Activated effector memory CD4-positive, alpha-beta T cell treated with anti-CD3 and anti-CD28 coated beads, Interleukin-2, amount 50 U/mL, for 16 hours (primary cell): ENCODE results near the gene PDCD7.
"Not testable (repeated sequence)": the region's sequence is repeated elsewhere in the genome, so short reads cannot be mapped to it uniquely, and the experiment has no call there.

ENCODE experiments used
- DNase-seq: peaks from one replicate; pipeline ENCODE4 v3.0.0-alpha.2; 2020

PDCD7 gene

DNA sequence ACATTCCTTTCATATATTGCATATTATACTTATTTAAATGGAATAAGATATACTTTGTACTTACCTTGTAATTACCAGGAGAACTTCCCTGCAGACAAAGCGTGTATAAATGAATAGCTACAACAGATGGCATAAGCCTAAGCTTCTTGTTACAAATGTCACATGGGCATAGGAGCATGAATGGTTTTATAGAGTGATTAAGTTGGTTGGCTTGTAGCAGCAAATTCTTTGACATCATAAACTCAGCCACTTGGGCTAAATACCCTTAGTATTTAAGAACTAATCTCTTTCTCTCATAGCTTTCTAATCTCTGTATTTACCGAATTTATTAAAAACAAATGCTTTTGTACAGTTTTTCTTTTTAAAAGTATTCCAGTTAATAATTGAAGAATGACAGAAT is 18.5 kb downstream of the PDCD7 start, which contains the start of gene UBAP1L:
UBAP1L (minus strand) TSS at position 115 of the 400 bp plus-strand sequence. CDS start 8,985 bp downstream, outside the sequence.
- no peak for DNase-seq

DNA sequence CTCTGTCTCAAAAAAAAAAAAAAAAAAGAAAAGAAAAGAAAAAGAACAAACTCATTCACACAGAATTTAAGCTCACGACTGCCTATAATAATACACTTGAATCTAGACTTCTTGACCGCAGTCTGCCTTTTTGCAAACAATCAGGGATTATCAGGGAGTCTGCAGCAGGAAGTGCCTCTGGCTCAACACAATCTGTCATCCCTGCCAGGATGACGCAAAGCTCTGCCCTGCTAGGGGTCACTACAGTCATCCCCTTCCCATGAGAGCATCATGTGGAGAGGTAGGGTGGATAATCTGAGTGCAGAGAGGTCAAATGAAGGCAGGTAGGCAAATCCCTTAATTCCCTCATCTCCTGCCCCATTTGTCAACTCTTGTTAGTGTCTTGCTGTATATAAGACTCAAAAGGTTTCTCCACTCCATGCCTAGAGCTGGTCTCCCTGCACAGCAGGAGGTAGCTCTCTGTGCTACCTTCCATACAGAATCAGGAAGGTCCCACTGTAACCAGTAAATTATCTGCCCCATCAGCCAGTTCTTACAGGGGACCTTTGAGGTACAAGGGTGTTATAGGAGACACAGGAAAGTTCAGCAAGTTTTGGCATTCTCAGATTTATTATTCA is 22.8 kb downstream of the PDCD7 start:
- DNase-seq, result no peak

DNA sequence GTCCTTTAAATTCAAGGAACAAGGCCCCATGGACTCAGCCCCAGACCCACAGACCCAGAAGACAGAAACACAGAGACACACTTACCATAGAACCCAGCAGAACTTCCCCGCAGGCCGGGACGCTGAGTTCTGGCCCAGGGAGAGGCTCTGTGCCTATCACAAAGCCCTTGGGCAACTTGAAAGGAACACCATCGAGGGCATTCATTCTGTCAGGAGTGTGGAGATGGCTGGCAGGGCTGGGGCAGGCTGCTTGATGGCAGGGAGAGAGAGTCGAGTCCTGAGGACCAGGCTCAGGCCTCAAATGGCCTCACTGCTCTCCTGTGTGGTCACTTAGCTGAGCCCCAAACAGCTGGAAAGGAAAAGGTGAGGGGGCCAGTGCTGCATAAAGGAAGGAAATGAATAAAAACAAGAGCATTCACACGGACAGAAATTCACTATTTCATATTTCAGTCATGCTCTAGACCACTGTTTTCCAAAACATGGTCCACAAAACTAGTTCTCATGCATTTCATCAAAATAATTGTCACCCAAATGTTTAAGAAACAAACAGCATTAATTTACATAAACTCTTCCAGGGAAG is 27.5 kb downstream of the PDCD7 start:
- no peak for DNase-seq

DNA sequence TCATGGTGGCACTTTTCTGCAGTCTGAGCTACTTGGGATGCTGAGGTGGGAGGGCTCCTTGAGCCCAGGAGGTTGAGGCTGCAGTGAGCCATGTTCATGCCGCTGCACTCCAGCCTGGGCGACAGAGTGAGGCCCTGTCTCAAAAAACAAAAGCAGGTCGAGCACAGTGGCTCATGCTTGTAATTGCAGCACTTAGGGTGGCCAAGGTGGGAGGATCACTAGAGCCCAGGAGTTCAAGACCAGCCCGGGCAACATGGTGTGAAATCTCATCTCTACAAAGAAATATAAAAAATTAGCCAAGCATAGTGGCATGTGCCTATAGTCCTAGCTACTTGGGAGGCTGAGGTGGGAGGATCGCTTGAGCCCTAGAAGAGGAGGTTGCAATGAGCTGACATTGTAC is 28.6 kb downstream of the PDCD7 start:
- DNase-seq, result no peak

DNA sequence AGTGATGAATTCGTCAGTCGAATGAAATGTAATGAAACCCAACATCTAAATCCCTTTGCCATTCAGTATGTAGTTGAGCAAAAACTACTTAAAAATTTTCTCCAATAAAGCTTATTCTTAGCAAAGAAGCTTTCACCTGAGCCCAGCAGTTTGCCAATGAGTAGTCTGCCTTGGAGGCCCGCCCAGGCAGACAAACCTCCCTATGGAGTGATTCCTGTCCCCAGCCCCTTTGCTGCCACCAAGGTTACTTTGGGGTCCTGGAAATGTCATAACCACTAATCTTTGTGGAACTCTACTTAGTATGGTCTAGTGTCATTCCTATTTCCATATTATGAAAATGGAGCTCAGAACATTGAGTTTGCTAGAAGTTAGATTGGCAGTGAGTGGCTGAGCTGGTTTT is 30.7 kb downstream of the PDCD7 start:
- no peak for DNase-seq

DNA sequence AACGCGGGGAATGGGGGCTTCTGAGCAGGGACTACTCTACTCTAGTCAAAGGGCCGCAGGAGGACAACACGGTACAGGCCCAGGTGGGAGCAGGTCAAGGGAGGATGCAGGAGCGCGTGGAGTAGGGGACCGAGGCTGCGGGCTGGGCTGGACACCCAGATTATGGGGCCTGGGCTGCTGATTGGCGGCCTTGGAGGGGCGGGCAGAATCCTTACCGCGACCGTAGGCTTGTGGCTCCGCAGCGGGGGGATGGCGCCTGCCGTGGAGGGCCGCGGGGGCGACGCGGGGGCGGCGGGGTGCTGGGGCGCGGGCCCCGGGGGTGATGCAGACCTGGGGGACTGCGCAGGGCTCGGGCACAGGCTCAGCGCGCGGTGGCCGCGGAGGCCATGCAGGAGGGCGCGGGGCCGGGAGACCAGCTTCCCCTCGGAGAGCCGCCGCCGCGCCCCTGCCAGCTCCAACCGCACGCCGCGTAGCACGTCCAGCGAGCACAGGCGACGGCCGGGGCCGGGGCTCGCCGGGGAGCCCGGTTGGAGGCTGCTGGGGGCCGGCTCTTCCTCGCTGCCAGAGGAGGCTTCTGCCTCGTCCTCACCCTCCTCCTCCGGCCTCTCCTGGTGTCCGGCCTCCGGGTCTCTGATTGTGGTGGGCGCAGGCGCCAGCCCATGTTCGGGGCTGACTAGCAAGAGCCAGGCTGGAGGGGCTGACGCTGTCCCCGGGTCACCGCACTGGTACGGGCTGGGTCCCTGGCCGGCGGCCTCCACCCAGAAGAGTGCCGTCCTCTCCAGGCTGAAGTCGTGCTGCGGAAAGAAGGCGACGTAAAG is 31.5 kb downstream of the PDCD7 start:
- no peak for DNase-seq

DNA sequence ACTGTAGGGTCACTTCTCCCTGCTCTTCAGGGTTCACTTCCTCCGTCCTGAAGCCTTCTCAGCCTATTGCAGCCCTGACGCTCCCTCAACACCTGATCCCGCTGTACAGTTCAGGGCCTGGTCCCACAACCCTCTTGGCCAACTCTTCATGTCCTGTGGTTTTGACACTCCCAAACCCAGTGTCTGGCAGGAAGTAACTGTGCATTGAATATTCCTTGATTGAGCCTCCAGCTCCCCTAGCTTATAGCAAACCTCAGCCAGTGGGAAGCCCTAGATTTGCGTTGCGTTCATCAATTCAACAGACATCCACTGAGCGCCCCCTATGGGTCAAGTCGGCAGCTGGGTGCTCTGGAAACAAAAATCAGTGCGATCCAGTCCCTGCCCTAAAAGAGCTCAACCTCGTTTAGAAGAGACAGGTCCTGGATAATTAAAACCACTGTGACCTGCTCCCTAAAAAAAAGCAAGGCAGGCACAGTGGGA is 32.2 kb downstream of the PDCD7 start:
- peak; percentile 78 for DNase-seq

DNA sequence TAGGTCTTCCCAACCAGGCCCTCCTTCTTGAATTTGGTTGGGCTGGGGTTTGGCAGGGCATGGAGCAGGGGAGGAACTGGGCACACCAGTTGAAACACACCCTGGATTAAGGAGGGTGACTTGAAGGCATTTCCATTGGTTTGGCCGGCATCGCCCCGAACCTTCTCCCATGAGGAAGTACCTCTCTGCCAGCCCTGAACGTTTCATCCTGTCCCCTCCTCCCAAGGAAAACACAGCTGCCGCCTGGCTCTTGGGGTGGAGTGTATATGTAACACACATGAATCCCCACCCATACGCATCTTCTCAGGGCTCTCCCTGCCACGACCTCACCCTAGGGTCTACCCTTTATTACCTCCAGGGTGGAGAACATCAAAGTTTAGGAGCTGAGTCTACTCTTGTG is 33.2 kb downstream of the PDCD7 start:
- peak; percentile 39 for DNase-seq

DNA sequence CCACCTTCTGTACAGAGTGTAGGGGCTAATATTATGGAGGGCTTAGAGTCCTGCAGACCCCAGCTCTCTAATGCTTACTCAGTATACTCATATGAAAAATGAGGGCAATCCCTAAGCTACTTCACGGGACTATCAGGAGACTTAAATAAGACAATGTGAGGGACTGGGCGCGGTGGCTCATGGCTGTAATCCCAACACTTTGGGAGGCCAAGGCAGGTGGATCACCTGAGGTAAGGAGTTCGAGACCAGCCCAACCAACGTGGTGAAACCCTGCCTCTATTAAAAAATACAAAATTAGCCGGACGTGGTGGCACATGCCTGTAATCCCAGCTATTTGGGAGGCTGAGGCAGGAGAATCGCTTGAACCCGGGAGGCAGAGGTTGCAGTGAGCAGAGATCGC is 33.8 kb downstream of the PDCD7 start:
- DNase-seq, result peak; percentile 36

DNA sequence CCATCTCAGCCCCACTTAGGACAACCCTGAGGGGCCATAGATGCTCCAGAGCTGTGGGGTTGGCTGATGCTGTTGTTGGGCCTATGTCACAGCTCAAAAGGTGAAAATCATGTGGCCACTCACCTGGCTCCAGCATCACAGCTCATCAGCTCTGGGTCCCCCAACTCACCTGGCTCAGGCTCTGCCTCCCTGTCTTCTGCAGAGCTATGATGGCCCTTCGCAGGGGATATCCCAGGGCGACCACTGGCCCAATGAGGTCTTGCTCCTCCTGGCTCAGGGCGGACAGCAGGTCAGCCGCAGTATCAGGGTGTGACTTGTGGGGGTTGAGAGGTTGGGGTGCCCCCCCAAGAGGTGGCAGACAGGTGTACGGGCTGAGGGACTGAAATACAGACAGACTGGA is 34.3 kb downstream of the PDCD7 start:
- DNase-seq, result peak; percentile 41

DNA sequence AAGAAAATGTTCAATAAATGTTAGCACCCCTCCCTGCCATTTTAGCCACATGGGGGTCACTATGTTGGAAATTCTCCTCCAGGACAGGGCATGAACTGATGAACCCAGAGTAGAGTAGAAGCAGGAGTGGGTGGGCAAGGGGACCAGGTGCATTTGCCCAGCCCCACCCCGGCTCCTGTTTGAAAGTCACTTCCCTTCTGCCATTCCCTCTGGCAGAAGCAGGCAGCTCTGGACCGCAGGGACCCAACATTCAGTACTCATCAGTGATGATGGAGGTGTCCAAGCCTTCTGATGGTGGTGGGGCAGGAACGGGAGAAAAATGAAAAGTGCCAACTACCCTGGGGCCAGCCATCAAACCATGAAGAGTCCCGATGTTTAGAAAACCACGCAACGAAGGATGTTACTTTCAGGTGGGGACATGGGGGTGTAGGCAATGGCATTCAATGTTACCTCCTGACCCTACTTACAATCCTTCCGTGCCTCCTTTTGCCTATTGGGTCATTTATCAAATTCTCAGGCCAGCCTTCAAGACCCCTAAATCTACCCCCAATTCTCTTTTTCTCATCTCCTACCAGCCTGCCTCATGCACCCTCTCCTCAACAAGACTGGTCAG is 35.9 kb downstream of the PDCD7 start:
- peak; percentile 12 for DNase-seq

DNA sequence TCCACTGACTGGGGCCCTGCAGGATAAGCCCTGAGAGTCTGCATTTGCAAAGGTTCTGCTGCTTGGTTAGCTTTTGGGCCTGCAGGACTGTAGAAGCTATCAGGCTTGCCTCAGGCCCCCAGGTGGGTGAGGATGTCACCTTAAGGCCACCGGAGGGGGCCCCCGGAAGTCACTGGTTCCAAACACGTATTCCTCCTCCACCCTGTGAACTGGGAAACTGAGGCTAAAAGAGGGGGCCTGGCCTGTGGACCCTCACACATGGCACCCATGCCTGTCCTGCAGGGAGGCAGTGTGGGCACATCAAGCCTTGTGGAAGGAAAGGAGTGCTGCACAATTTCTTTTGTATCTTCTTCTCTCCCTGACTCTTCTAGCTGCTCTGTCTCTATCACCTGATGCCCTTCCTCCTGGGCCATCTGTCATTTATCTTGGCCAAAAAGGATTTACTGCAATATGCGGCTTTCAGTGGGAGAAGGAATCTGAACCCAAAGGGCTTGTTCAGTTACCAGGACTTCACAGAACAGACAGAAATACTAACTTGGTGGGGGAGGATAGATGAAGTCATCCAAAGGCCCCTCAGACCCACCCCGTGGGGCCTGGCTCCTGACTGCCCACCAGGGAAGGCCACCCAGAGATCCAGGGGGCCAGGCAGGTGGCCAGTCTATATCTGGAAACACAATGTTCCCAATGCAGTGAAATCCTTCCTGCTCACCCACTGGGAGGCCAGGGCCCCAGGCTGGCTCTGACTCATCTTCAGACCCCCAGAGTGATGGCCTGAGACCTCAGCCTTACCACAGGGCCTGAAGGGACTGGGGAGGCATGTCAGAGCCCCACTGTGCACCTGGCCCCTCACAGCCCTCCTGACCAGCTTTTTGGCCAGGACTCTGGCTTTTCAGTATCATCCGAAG is 36.9 kb downstream of the PDCD7 start:
- DNase-seq, result peak; percentile 54

DNA sequence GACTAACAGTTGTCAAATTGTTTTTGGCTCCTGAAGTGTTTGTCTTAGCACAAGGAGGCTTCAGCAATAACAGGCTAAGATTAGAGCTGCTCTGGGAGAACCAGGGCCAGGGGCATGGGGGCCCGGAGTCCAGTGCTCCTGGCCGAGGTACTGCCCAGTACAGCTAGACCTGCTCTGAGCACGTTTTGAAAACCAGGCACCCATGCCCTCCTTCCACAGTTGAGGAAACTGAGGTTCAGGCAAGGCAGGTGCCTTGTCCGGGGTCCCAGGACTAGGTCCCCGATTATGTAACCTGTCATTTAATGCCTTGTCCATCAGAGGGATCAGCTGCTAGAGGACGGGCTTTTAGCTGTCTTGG is 37.9 kb downstream of the PDCD7 start:
- no peak for DNase-seq

DNA sequence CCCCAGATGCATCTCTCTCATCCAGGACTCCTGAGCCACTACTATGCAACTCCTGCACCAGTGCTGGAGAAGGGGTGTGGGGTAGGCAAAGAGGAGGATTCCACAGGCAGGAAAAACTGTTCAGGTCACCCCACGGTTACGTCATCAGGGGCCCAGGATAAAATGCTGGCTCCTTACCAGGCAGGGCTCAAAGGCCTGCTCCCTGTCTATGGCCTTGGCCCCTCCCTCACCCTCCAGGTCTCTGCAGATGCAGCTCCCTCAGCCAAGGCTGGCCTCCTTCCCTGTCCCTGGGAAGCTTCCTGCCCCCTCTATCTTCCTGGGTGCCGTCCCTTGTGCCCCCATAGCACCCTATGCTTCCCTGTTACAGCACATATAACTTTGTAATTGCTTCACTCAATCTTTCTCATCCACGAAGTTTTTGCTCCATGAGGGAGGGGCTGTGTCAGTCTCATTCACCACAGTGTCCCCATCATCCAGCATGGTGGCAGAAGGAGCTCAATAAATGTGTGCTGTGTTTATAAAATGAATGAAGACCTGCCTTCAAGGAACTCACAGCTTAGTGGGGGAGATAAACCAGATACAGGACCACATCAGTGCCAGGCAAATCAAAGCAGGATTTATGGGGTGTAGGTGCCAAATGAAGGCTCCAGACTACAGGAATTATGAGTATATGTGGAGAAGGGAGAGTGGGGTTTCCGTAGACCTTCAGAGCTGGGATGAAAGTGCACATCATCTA is 38.4 kb downstream of the PDCD7 start:
- DNase-seq, result peak; percentile 24

DNA sequence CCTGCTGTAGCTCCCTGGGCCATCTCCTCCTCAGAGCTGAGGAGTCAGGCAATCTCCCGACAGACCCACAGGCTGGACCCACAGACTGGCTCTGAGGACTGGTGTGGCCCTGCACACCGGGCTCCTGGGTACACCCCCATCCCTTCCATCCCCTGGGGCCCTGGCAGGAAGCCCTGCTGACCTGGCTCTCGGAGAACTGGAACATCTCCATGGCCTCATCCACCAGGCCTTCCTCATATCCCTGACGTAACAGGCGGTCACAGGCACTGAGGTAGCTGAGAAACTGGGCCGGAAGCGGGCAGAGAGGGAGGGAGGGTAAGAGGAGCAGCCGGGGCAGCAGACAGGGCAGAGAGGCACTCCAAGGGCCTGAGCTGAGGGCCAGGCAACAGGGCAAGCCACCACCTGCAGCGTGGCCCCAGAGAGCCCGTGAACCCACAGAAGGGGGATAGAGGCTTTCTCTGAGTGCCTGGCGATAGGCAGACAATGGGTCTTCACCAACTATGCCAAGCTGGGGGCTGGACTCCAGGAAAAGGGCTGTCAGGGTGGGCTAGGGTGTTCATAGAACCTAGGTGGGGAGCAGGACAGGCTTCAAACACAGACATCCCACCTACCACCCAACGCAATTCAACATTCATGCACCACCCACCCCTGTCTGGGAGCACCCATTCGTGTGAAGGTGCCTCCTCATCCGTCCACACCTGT is 39.2 kb downstream of the PDCD7 start:
- DNase-seq, result peak; percentile 45

DNA sequence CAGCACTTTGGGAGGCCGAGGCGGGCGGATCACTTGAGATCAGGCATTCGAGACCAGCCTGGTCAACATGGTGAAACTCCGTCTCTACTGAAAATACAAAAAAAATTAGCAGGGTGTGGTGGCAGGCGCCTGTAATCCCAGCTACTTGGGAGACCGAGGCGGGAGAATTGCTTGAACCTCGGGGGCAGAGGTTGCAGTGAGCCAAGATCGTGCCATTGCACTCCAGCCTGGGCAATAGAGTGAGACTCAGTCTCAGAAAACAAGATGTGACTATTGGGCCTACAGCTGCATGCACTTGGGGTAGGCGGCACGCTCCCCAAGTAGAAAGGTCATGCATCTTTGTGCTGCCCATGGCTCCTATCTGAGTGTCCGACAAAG is 39.8 kb downstream of the PDCD7 start:
- DNase-seq, result not testable (repeated sequence)

DNA sequence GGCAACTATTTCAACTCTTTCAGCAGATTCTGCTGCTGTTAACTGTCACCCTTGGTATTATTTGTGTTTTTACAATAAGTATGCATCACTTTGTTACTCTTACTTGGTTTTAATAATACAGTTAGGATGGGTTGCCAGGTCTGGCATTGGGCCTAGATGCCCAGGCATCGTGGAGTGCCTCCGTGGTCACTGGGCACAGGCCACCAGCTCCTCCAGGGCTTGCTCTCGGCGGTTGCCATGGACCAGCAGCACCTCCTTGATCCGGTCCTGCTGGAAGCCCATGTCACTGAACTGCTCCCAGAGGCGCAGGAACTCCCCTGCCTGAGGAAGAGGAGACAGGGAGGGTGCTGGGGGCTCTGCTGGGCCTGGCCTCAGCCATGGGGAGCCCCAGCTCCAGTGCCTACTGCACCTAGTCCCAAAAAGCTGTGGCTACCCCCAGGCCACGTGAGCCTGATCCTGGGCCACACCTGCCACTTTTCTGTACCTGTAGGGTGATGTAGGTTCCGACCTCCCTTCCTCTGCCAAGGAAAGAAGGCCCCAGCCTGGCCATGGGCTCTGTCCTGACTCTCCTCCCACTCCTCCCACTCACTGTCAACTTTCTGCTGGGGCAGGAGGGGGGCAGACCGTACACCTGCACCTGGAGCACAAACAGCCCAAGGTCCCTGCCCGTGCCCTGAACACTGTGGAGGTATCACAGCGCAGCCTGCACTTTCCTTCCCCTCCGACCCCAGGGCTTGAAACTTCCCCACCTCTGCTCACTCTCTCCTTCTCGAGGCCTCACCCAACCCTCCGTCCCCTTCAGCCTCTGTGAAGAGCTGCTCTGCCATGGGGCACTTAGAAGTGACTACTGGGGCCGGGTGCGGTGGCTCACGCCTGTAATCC is 40.5 kb downstream of the PDCD7 start:
- no peak for DNase-seq

DNA sequence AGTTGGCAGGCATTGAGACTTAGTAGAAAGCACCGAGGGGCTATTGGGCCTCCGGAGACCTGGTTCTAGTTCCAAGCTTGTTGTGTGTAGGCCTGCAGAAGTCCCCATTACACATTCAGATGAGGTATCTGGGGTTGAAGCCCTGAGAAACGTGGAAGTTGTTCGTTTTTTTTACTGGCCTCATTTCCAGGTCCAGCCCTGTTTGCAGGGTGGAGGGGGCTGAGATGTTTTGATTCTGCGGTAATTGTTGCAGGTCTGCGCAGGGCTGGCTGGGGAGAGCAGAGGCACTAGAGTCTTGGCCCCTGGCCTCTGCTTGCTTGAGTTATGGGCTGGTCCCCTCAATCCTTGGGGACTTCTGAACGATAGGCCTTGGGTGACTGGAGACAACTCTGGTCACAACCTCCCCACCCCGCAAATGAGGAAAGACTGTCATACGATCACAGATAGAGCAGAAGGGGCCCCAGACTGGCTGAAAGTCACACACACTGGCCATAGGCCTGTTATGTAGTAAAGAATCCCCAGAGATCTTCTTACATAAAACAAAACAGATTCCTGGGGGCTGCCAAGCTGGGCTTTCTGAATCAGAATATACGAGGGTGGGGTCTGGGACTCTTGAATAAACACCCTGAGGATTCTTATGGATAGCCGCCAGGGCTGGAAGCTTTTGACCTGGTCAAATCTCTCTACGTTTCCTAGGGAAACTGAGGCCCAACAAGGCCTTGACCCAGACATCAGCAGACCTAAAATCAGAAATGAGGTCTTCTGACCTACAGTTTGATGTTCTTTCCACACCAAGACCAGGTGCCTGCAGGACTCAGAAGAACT is 41.5 kb downstream of the PDCD7 start:
- no peak for DNase-seq

DNA sequence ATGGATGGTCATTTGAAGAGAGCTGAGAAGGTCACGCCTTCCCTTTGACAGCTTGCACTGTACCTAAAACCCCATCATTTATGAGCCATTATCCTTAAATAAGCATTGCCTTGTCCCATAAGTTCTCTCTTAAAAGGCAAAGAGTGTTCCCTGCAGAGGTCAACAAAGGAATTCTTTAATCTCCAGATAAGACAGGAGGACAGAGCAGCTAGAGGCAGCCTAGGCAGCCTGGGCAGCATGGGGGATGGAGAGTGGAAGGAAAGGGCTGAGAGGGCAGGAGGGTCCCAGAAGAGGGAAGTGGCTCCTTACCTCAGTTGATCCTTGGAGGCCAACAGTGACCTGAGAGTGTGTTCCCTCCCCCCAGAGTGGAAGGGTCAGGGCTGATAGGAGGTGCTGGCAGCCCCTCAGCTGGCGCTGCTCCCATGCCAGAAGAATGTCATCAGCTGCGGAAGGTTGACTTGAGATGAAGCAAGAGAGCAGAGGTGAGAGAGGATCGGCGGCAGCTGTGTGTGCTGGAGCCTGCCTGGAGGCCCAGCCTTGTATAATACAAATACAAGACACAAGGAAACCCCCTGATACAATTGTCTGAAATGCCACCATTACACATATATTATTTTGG is 44.3 kb downstream of the PDCD7 start:
- DNase-seq, result no peak
